Breast epithelium (tissue), 4 donors: ENCODE results near the gene CPD. TPM values are rescaled to one million over a fixed set of nuclear protein-coding genes. Genes with fewer than 3 reads are reported as not detected.
A peak's percentile ranks its signal among the peaks of the same experiment; 100 is the strongest.

Source experiments
- DNase-seq, 2 donors: peaks; one replicate each; pipeline ENCODE4 v3.0.0-alpha.2; 2019; ENCODE audit warnings: low spot score in 2 of 2
- H3K27ac ChIP-seq, 2 donors: fragments of 200-600 bp; sonication (generic) in 1 of 2; one replicate each; pipeline ENCODE4 v1.5.1; 2016 to 2019; ENCODE audit warnings: mild to moderate bottlenecking in 1 of 2
- H3K27me3 ChIP-seq, 2 donors: fragments of 200-600 bp; sonication (generic) in 1 of 2; one replicate each; pipeline versions ENCODE4 v1.5.1 to v1.6.0; 2017 to 2019; ENCODE audit warnings: control low read depth in 1 of 2, mild to moderate bottlenecking in 1 of 2
- H3K36me3 ChIP-seq: fragments of 200-600 bp; one replicate; pipeline ENCODE4 v1.5.1; 2019
- H3K4me1 ChIP-seq, 2 donors: fragments of 200-600 bp; sonication (generic); one replicate each; pipeline ENCODE4 v1.5.1; 2016 to 2019; ENCODE audit warnings: control low read depth in 1 of 2
- H3K4me3 ChIP-seq, 3 donors: fragments of 200-600 bp; sonication (generic); 1 replicate in 2 of 3; 2 replicates in 1 of 3; pipeline ENCODE4 v1.5.1; 2016 to 2019; ENCODE audit warnings: mild to moderate bottlenecking in 3 of 3, moderate library complexity in 2 of 3
- H3K9me3 ChIP-seq, 2 donors: fragments of 200-600 bp; sonication (generic) in 1 of 2; one replicate each; pipeline ENCODE4 v1.5.1; 2016 to 2019; ENCODE audit warnings: control low read depth in 1 of 2
- POLR2A ChIP-seq: fragments of 450-650 bp; IDR thresholded peaks from one replicate; pipeline ENCODE4 v1.6.1; 2016; ENCODE audit warnings: antibody characterized with exemption, mild to moderate bottlenecking, moderate library complexity
- POLR2AphosphoS5 ChIP-seq, 3 donors: sonication (generic); formaldehyde crosslinking; IDR thresholded peaks; one replicate each; pipeline ENCODE4 v1.6.1; 2017; ENCODE audit warnings: antibody characterized with exemption in 3 of 3
- intact Hi-C: fragments of 100-400 bp; cut with DNase I; formaldehyde crosslinking; loops from one replicate; pipeline ENCODE4 v1.15.1; 2023; ENCODE audit warnings: low total_unique reads
- total RNA-seq, 3 donors: library from RNA; depleted of rRNA; stranded (reverse); fragments of >200 nt; gene quantifications; one replicate each; pipeline ENCODE4 v1.1.0, GENCODE V29; 2016
- TF ChIP-seq, protein P1 (sequence below), 3 donors: fragments of 450-650 bp; IDR thresholded peaks; one replicate each; pipeline ENCODE4 v1.5.1; 2016 to 2017; ENCODE audit warnings: antibody characterized with exemption in 3 of 3, mild to moderate bottlenecking in 3 of 3, moderate library complexity in 3 of 3

CPD gene
- total RNA-seq, 3 donors from 2014 or later = 74.1 to 110 (median 87.7) TPM

- Histone ChIP-seq H3K27ac (peak overlapping the region; percentile 9 to 87), H3K4me1 (peaks cover 0 to 6% of the 10 kb centered on the region in 2 donors), H3K36me3 (no peaks in the 10 kb centered on the region), H3K4me3 (peak overlapping the region; percentile 89 to 94 (median 90)), H3K9me3 (no peaks in the 10 kb centered on the region), H3K27me3 (no peaks in the 10 kb centered on the region)
- TF ChIP-seq POLR2AphosphoS5 (IDR thresholded peaks at IDR 0.05) = no peak
- no peak for TF ChIP-seq POLR2A
- TF ChIP-seq, protein P1, sequence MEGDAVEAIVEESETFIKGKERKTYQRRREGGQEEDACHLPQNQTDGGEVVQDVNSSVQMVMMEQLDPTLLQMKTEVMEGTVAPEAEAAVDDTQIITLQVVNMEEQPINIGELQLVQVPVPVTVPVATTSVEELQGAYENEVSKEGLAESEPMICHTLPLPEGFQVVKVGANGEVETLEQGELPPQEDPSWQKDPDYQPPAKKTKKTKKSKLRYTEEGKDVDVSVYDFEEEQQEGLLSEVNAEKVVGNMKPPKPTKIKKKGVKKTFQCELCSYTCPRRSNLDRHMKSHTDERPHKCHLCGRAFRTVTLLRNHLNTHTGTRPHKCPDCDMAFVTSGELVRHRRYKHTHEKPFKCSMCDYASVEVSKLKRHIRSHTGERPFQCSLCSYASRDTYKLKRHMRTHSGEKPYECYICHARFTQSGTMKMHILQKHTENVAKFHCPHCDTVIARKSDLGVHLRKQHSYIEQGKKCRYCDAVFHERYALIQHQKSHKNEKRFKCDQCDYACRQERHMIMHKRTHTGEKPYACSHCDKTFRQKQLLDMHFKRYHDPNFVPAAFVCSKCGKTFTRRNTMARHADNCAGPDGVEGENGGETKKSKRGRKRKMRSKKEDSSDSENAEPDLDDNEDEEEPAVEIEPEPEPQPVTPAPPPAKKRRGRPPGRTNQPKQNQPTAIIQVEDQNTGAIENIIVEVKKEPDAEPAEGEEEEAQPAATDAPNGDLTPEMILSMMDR (IDR thresholded peaks at IDR 0.05) = no peak
- no peak for DNase-seq
- intact Hi-C loops = no loop called here
These were observed 1.2 kb downstream of the CPD start for GRCh38 chr17:30379903-30380381.

DNA sequence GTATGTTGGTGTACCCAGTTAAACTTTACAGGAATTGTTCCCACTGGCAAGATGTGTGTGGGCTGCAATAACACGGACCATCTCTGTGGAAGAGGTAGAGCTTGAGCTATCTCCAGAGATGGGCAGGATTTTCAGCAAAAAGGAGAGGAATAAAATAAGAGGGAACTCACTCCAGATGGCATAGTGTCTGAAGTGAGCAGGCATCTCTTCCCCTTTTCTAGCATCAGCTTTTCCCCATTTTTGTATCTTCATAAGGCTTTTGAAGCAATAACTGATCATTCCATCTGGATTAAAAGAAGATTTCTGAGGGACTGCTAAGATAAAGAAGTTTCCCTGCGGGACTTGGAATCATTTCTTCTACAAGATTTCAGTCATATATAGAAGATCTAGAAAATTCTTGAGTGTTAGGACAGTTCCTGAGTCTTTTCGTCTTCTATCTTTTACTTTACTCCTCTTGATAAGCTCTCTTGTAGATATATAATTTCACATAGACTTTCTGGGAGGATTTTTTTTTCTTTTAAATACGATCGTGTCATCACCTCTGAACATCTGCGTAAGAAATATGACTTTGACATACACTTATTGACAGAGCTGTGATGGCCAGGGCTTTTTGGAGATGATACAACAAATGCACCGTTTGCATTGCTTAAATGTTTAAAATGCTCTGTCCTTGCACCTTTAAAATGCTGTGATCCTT, 2.1 kb downstream of the CPD start:
- Histone ChIP-seq H3K27me3 (no peaks in the 10 kb centered on the region), H3K4me3 (peak overlapping the region; percentile 89 to 94 (median 90)), H3K9me3 (no peaks in the 10 kb centered on the region), H3K4me1 (peaks cover 0 to 6% of the 10 kb centered on the region in 2 donors), H3K36me3 (no peaks in the 10 kb centered on the region), H3K27ac (no peak overlapping the region)
- intact Hi-C loops = no loop called here
- DNase-seq = no peak
- TF ChIP-seq POLR2A (no peak), POLR2AphosphoS5 (IDR thresholded peaks at IDR 0.05) (no peak)
- TF ChIP-seq, protein P1 (IDR thresholded peaks at IDR 0.05) = no peak

DNA sequence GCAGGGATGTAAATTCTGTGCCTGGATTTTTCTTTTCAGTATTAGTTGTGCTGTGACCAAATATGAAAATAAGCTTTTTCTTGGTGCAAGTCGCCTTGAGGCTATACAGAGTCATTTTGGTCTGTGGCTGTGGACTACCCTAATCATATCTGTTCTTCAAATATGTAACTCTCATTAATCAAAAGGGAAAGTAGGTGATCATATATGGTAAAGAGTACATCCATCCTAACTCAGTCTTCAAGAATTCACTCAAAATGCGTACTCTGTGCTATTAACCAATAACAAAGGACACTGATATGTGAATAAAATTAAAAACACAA, 2.6 kb downstream of the CPD start:
- no peak for DNase-seq
- Histone ChIP-seq H3K4me3 (peak overlapping the region; percentile 89 to 94 (median 90)), H3K27ac (no peak overlapping the region), H3K36me3 (no peaks in the 10 kb centered on the region), H3K4me1 (peaks cover 0 to 6% of the 10 kb centered on the region in 2 donors), H3K27me3 (no peaks in the 10 kb centered on the region), H3K9me3 (no peaks in the 10 kb centered on the region)
- TF ChIP-seq POLR2A (no peak), POLR2AphosphoS5 (IDR thresholded peaks at IDR 0.05) (no peak)
- TF ChIP-seq, protein P1 (IDR thresholded peaks at IDR 0.05) = no peak
- intact Hi-C loops = no loop called here

DNA sequence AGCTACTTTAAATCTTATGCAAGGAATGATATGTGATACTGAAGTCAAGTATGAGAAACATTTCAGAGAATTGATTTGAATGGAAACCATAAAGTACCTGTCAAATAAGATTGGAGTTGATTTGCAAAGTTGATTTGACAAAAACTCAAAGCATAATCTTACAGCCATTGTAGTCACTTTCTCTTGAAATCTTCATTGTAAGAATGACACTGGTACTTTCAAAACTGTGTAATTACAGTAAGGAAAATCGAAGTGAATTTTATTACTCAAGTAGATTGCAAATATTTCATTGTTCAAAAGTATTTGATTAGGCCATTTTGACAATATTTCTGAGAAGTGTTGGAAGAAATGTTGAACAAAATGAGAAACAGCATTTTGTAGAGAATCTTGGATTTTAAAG, 3.6 kb downstream of the CPD start:
- Histone ChIP-seq H3K27me3 (no peaks in the 10 kb centered on the region), H3K4me3 (peak overlapping the region in 1 of 3 donors; percentile 38), H3K4me1 (peaks cover 0 to 6% of the 10 kb centered on the region in 2 donors), H3K9me3 (no peaks in the 10 kb centered on the region), H3K36me3 (no peaks in the 10 kb centered on the region), H3K27ac (no peak overlapping the region)
- DNase-seq = no peak
- TF ChIP-seq POLR2AphosphoS5 (IDR thresholded peaks at IDR 0.05) (no peak), POLR2A (no peak)
- TF ChIP-seq, protein P1 (IDR thresholded peaks at IDR 0.05) = no peak
- intact Hi-C loops = no loop called here

- DNase-seq = no peak
- intact Hi-C loops = no loop called here
- H3K36me3 ChIP-seq = no peaks in the 10 kb centered on the region
These were observed 9.8 kb downstream of the CPD start for GRCh38 chr17:30388321-30389179.

More at GRCh38 chr17:30388321-30389179, 9.8 kb downstream of the CPD start:
- no peaks in the 10 kb centered on the region for H3K27me3 ChIP-seq
- no peaks in the 10 kb centered on the region for H3K4me1 ChIP-seq
- peak overlapping the region in 1 of 2 donors; percentile 43 for H3K27ac ChIP-seq
- no peak overlapping the region for H3K4me3 ChIP-seq
- TF ChIP-seq POLR2A (no peak), POLR2AphosphoS5 (IDR thresholded peaks at IDR 0.05) (no peak)
- TF ChIP-seq, protein P1 (IDR thresholded peaks at IDR 0.05) = no peak
- no peaks in the 10 kb centered on the region for H3K9me3 ChIP-seq
